AG04450 (cell line): ENCODE data around the gene PITRM1. TPM values are rescaled to one million over a fixed set of nuclear protein-coding genes. Genes with fewer than 3 reads are reported as not detected.

ENCODE experiments used
- CTCF ChIA-PET: fragments of 300-600, 350-600 bp; formaldehyde crosslinking; extraction: SDS; loops from one replicate; lab custom pipeline; 2022; ENCODE audit warnings: antibody characterized with exemption, inconsistent platforms; lab: Charles Lee
- POLR2A ChIA-PET: fragments of 350-600 bp; formaldehyde crosslinking; extraction: SDS; loops from one replicate; lab custom pipeline; 2021; ENCODE audit warnings: antibody characterized with exemption, inconsistent platforms; lab: Yijun Ruan, JAX
- DNase-seq: peaks from one replicate; pipeline ENCODE4 v3.0.0-alpha.2; 2011; ENCODE audit warnings: low read depth, low spot score
- H3K27ac ChIP-seq: one replicate; pipeline ENCODE4 v1.5.1; 2012; ENCODE audit warnings: low read depth, low read length, control low read depth
- H3K27me3 ChIP-seq: one replicate; pipeline ENCODE4 v1.6.0; 2012; ENCODE audit warnings: low read length; ENCODE audit not compliant: control insufficient read depth, insufficient read depth
- H3K4me3 ChIP-seq: 2 replicates; pipeline ENCODE4 v1.5.1; 2011; ENCODE audit warnings: mild to moderate bottlenecking, low read depth, low read length, control low read depth
- H3K9me3 ChIP-seq: 2 replicates; pipeline ENCODE4 v1.5.1; 2012; ENCODE audit warnings: low read length; ENCODE audit not compliant: control insufficient read depth, insufficient read depth
- CTCF ChIP-seq: IDR thresholded peaks from 2 replicates; pipeline ENCODE4 v1.5.1; 2011; ENCODE audit warnings: low read depth, low read length, control low read depth, inconsistent platforms
- polyA plus RNA-seq: library from polyadenylated mRNA; depleted of rRNA; stranded (reverse); fragments of >200 nt; gene quantifications from 2 replicates; pipeline ENCODE4 v1.2.3, GENCODE V29; 2011

PITRM1 gene
- polyA plus RNA-seq, 1 experiment, result 52.8 TPM

GRCh38 chr10:3217853-3218252 is 45.3 kb upstream of the PITRM1 start:
- no peak overlapping the region for H3K27ac ChIP-seq
- TF ChIP-seq CTCF, result no peak
- ChIA-PET POLR2A (no interaction called here), CTCF (interaction anchor here (1.5 kb wide), 1 partner anchor 20 kb away, joined by 3 read pairs; no protein-coding TSS in a partner anchor)
- DNase-seq, result no peak
- H3K27me3 ChIP-seq, result no peaks in the 10 kb centered on the region
- no peaks in the 10 kb centered on the region; the same call in 1 of the 2 replicates for H3K9me3 ChIP-seq
- H3K4me3 ChIP-seq, result no peak overlapping the region

- H3K9me3 ChIP-seq, result no peaks in the 10 kb centered on the region; the same call in 1 of the 2 replicates
- no peak overlapping the region for H3K27ac ChIP-seq
- no peak for DNase-seq
Measured at GRCh38 chr10:3217301-3217700, 44.7 kb upstream of the PITRM1 start.

GRCh38 chr10:3215153-3215775 is 42.7 kb upstream of the PITRM1 start:
- TF ChIP-seq CTCF, result no peak
- no peaks in the 10 kb centered on the region; the same call in 1 of the 2 replicates for H3K9me3 ChIP-seq
- POLR2A ChIA-PET, result no interaction called here
- DNase-seq, result no peak
- CTCF ChIA-PET, result no interaction called here
- no peak overlapping the region for H3K27ac ChIP-seq
- no peak overlapping the region for H3K4me3 ChIP-seq
- no peaks in the 10 kb centered on the region for H3K27me3 ChIP-seq

More at GRCh38 chr10:3217301-3217700, 44.7 kb upstream of the PITRM1 start:
- H3K4me3 ChIP-seq, result no peak overlapping the region
- TF ChIP-seq CTCF, result no peak
- ChIA-PET CTCF (interaction anchor here (1.5 kb wide), 1 partner anchor 19 kb away, joined by 3 read pairs; no protein-coding TSS in a partner anchor), POLR2A (no interaction called here)
- no peaks in the 10 kb centered on the region for H3K27me3 ChIP-seq

GRCh38 chr10:3213758-3214515 is 41.4 kb upstream of the PITRM1 start:
- no peak for TF ChIP-seq CTCF
- DNase-seq, result no peak
- H3K27ac ChIP-seq, result no peak overlapping the region
- H3K4me3 ChIP-seq, result no peak overlapping the region
- ChIA-PET CTCF (no interaction called here), POLR2A (interaction anchor here (0.6 kb wide), 1 partner anchor 41 kb away, joined by 3 read pairs; the partner anchor contains the start of gene PITRM1)
- H3K9me3 ChIP-seq, result no peaks in the 10 kb centered on the region; the same call in 1 of the 2 replicates
- H3K27me3 ChIP-seq, result peaks cover 3% of the 10 kb centered on the region

GRCh38 chr10:3213208-3213607 is 40.6 kb upstream of the PITRM1 start:
- ChIA-PET CTCF (no interaction called here), POLR2A (interaction anchor here (0.6 kb wide), 1 partner anchor 40 kb away, joined by 3 read pairs; the partner anchor contains the start of gene PITRM1)
- no peak for DNase-seq
- Histone ChIP-seq H3K27ac (no peak overlapping the region), H3K27me3 (peaks cover 3% of the 10 kb centered on the region), H3K9me3 (no peaks in the 10 kb centered on the region; the same call in 1 of the 2 replicates), H3K4me3 (no peak overlapping the region)
- no peak for TF ChIP-seq CTCF
